K562 (cell line): ENCODE measurements around the gene MYO3B. TPM values are rescaled to one million over a fixed set of nuclear protein-coding genes. Genes with fewer than 3 reads are reported as not detected.

Source experiments
- ATAC-seq: fragments of 200-7000 bp; cut with Tn5 transposase; 3 replicates; pipeline ENCODE4 v1.9.1; 2020; ENCODE audit warnings: moderate library complexity
- BruUV-seq: library from RNA; stranded (reverse); fragments of 400-500 nt; replicated peaks from 2 replicates; lab custom pipeline; 2021; lab: Mats Ljungman, UMichigan
- CTCF ChIA-PET: fragments of 300-600 bp; formaldehyde crosslinking; extraction: SDS; loops from one replicate; lab custom pipeline; 2021; ENCODE audit warnings: low intra/inter-chr PET ratio; lab: Yijun Ruan, JAX
- POLR2A ChIA-PET: fragments of 300-600, 350-650 bp; sonication (Branson Sonifier 250); formaldehyde crosslinking; extraction: SDS; loops from one replicate; lab custom pipeline; 2021; ENCODE audit warnings: antibody characterized with exemption, inconsistent platforms; lab: Yijun Ruan, JAX
- DNase-seq, 4 experiments: peaks; one replicate each; pipeline versions ENCODE4 v3.0.0 to v3.0.0-alpha.2; 2011 to 2018; ENCODE audit warnings: low spot score in 3 of 4, mixed read lengths in 3 of 4; ENCODE audit errors: extremely low read depth in 1 of 4
- FAIRE-seq: peaks from 2 replicates; lab custom pipeline; 2011; peaks lifted over from hg19 to GRCh38; lab: Jason Lieb, UNC
- H2AFZ ChIP-seq: 2 replicates; pipeline ENCODE4 v1.6.0; 2011; ENCODE audit warnings: low read depth, low read length, control low read depth, inconsistent platforms
- H3K27ac ChIP-seq: fragments of 200-600 bp; 3 replicates; pipeline ENCODE4 v1.8.0; 2011; ENCODE audit warnings: low read depth, mild to moderate bottlenecking, control low read depth, inconsistent platforms, low read length, moderate library complexity, mixed read lengths; ENCODE audit errors: extremely low read depth
- H3K27me3 ChIP-seq, 2 experiments: fragments of 300-600 bp in 1 of 2; 2 replicates in 1 of 2; 3 replicates in 1 of 2; pipeline versions ENCODE4 v1.6.0 to v1.8.0; 2011; ENCODE audit warnings: inconsistent platforms in 2 of 2, low read length in 2 of 2, mild to moderate bottlenecking in 1 of 2, mixed read lengths in 1 of 2, moderate library complexity in 1 of 2; ENCODE audit not compliant: control insufficient read depth in 2 of 2, insufficient read depth in 2 of 2
- H3K36me3 ChIP-seq: fragments of 300-600 bp; 3 replicates; pipeline ENCODE4 v1.8.0; 2011; ENCODE audit warnings: mild to moderate bottlenecking, low read length, inconsistent platforms; ENCODE audit not compliant: control insufficient read depth, insufficient read depth
- H3K4me1 ChIP-seq, 2 experiments: fragments of 200-600 bp in 1 of 2; replicated peaks in 1 of 2; 2 replicates in 1 of 2; 3 replicates in 1 of 2; pipeline versions ENCODE4 v1.5.1 to v1.8.0; 2011; ENCODE audit warnings: inconsistent platforms in 2 of 2, low read length in 2 of 2, mild to moderate bottlenecking in 1 of 2, mixed read lengths in 1 of 2, moderate library complexity in 1 of 2; ENCODE audit not compliant: control insufficient read depth in 2 of 2, insufficient read depth in 2 of 2
- H3K4me2 ChIP-seq: 2 replicates; pipeline ENCODE4 v1.6.1; 2011; ENCODE audit warnings: low read length, control low read depth, inconsistent platforms, mixed read lengths; ENCODE audit not compliant: insufficient read depth
- H3K4me3 ChIP-seq: fragments of 200-600 bp; sonication (generic), shearing (Covaris generic); 2 replicates; pipeline ENCODE4 v1.5.1; 2016; ENCODE audit warnings: control low read depth, inconsistent platforms
- H3K79me2 ChIP-seq: fragments of 200-600 bp; 3 replicates; pipeline ENCODE4 v1.8.0; 2011; ENCODE audit warnings: low read length, inconsistent platforms; ENCODE audit not compliant: control insufficient read depth, insufficient read depth
- H3K9ac ChIP-seq, 2 experiments: 2 replicates each; pipeline versions ENCODE4 v1.6.0 to v1.6.1; 2011; ENCODE audit warnings: low read depth in 2 of 2, low read length in 2 of 2, control low read depth in 1 of 2, inconsistent platforms in 1 of 2, mild to moderate bottlenecking in 1 of 2, mixed read lengths in 1 of 2; ENCODE audit not compliant: insufficient read depth in 1 of 2
- H3K9me1 ChIP-seq: one replicate; pipeline ENCODE4 v1.6.0; 2011; ENCODE audit warnings: inconsistent platforms, mild to moderate bottlenecking, low read length, moderate library complexity; ENCODE audit not compliant: control insufficient read depth, insufficient read depth
- H3K9me3 ChIP-seq: replicated peaks from 2 replicates; pipeline ENCODE4 v1.5.1; 2011; ENCODE audit warnings: low read depth, low read length, inconsistent platforms; ENCODE audit not compliant: control insufficient read depth, insufficient read depth
- H4K20me1 ChIP-seq: replicated peaks from 2 replicates; pipeline ENCODE4 v1.6.1; 2011; ENCODE audit warnings: low read length, inconsistent platforms, mixed read lengths; ENCODE audit not compliant: control insufficient read depth, insufficient read depth
- ATF4 ChIP-seq: fragments of 450-650 bp; formaldehyde crosslinking; IDR thresholded peaks from 2 replicates; pipeline ENCODE4 v1.4.0; 2022; ENCODE audit warnings: mild to moderate bottlenecking, moderate library complexity
- ELF1 ChIP-seq: fragments of 200-800 bp; sonication (Bioruptor generic); IDR thresholded peaks from 2 replicates; pipeline ENCODE4 v1.6.1; 2016; ENCODE audit warnings: missing genetic modification characterization, missing compliant biosample characterization
- FOXP1 ChIP-seq: sonication (generic); formaldehyde crosslinking; IDR thresholded peaks from 2 replicates; pipeline ENCODE4 v1.8.0; 2022; ENCODE audit warnings: mild to moderate bottlenecking, missing genetic modification reagents
- HLTF ChIP-seq: fragments of 450-650 bp; IDR thresholded peaks from 2 replicates; pipeline ENCODE4 v1.6.1; 2016
- HNRNPLL ChIP-seq: fragments of 200-400 bp; formaldehyde crosslinking; IDR thresholded peaks from 2 replicates; pipeline ENCODE4 v1.6.1; 2017; ENCODE audit warnings: low read length, low read depth, mild to moderate bottlenecking; ENCODE audit not compliant: poor library complexity, severe bottlenecking
- LCOR ChIP-seq: sonication (generic); formaldehyde crosslinking; IDR thresholded peaks from 2 replicates; pipeline ENCODE4 v1.8.0; 2022; ENCODE audit warnings: mild to moderate bottlenecking, missing genetic modification reagents
- NFE2L1 ChIP-seq: fragments of 450-650 bp; IDR thresholded peaks from 2 replicates; pipeline ENCODE4 v1.6.1; 2016; ENCODE audit warnings: missing genetic modification characterization, low read depth, mild to moderate bottlenecking, missing compliant biosample characterization, moderate library complexity, borderline replicate concordance
- NUFIP1 ChIP-seq: fragments of 450-650 bp; IDR thresholded peaks from 2 replicates; pipeline ENCODE4 v1.6.1; 2018; ENCODE audit not compliant: partially characterized antibody
- PCBP1 ChIP-seq: fragments of 200-400 bp; formaldehyde crosslinking; IDR thresholded peaks from 2 replicates; pipeline ENCODE4 v1.6.1; 2018; ENCODE audit warnings: mild to moderate bottlenecking, low read depth, low read length; ENCODE audit not compliant: poor library complexity, severe bottlenecking
- PHF20 ChIP-seq: fragments of 450-650 bp; IDR thresholded peaks from 2 replicates; pipeline ENCODE4 v1.6.1; 2018; ENCODE audit not compliant: partially characterized antibody
- RBM15 ChIP-seq: fragments of 200-400 bp; formaldehyde crosslinking; IDR thresholded peaks from 2 replicates; pipeline ENCODE4 v1.6.1; 2018; ENCODE audit warnings: mild to moderate bottlenecking, low read length, moderate library complexity; ENCODE audit not compliant: insufficient read depth
- TRIM24 ChIP-seq, 2 experiments: fragments of 450-650 bp; IDR thresholded peaks; 2 replicates each; pipeline ENCODE4 v1.6.1; 2016
- U2AF2 ChIP-seq: fragments of 200-400 bp; formaldehyde crosslinking; optimal IDR thresholded peaks from 2 replicates; pipeline ENCODE3; 2017; ENCODE audit warnings: low read depth, mild to moderate bottlenecking, low read length
- ZBTB5 ChIP-seq: fragments of 450-650 bp; IDR thresholded peaks from 2 replicates; pipeline ENCODE4 v1.6.1; 2017; ENCODE audit warnings: antibody characterized with exemption
- ZBTB8A ChIP-seq: fragments of 450-650 bp; IDR thresholded peaks from 2 replicates; pipeline ENCODE4 v1.6.1; 2018; ENCODE audit warnings: mild to moderate bottlenecking, moderate library complexity; ENCODE audit not compliant: partially characterized antibody
- WGBS: fragments of 100-300 bp; shearing (Covaris generic); methylation state at CpG from one replicate; pipeline ENCODE4 v1.1.6; 2016; ENCODE audit warnings: low coverage, mixed read lengths; ENCODE audit not compliant: insufficient coverage; ENCODE audit errors: missing lambda C conversion rate; 5-methylcytosine and 5-hydroxymethylcytosine counted together
- in situ Hi-C: fragments of 300-500 bp; cut with MboI; formaldehyde crosslinking; loops from 4 replicates; pipeline ENCODE4 v1.15.0; 2018; ENCODE audit warnings: inconsistent platforms, mixed read lengths
- intact Hi-C: fragments of 100-400 bp; cut with micrococcal nuclease; formaldehyde crosslinking; loops from 2 replicates; pipeline ENCODE4 v1.14.2; 2022
- polyA plus RNA-seq, 8 experiments: library from polyadenylated mRNA; depleted of rRNA in 4 of 8; stranded (reverse) in 5 of 8; unstranded in 3 of 8; fragments of >200 nt; fragmentation: Nextera tagmentation in 2 of 8; fragmentation: Illumina TruSeq in 1 of 8; extraction: Ambion mirVana in 2 of 8; extraction: Trizol in 1 of 8; gene quantifications; 2 replicates each; pipeline versions ENCODE4 v1.2.1 to v1.2.3, GENCODE V29; 2011 to 2014; ENCODE audit warnings: inconsistent platforms in 1 of 8, missing spikeins in 1 of 8
- total RNA-seq, 7 experiments: library from RNA; depleted of rRNA in 6 of 7; stranded (reverse); fragments of >200 nt in 6 of 7; fragmentation: Illumina TruSeq in 2 of 7; extraction: Trizol in 2 of 7; gene quantifications; 2 replicates each; pipeline versions ENCODE4 v1.2.1 to v1.2.3, GENCODE V29; 2011 to 2021; ENCODE audit warnings: low replicate concordance in 1 of 7
- TF ChIP-seq, protein P1 (sequence below): fragments of 250-450 bp; sonication (Bioruptor Pico); IDR thresholded peaks from 2 replicates; pipeline ENCODE4 v1.9.0; 2021; ENCODE audit warnings: mild to moderate bottlenecking, inconsistent platforms

MYO3B gene
- total and polyA plus RNA-seq, 9 of the 15 experiments (the other 6 are each of a cell fraction or from before 2014, with no cell fraction given) = 2.7 to 6.5 (median 3.6) TPM

- TF ChIP-seq, protein P1, sequence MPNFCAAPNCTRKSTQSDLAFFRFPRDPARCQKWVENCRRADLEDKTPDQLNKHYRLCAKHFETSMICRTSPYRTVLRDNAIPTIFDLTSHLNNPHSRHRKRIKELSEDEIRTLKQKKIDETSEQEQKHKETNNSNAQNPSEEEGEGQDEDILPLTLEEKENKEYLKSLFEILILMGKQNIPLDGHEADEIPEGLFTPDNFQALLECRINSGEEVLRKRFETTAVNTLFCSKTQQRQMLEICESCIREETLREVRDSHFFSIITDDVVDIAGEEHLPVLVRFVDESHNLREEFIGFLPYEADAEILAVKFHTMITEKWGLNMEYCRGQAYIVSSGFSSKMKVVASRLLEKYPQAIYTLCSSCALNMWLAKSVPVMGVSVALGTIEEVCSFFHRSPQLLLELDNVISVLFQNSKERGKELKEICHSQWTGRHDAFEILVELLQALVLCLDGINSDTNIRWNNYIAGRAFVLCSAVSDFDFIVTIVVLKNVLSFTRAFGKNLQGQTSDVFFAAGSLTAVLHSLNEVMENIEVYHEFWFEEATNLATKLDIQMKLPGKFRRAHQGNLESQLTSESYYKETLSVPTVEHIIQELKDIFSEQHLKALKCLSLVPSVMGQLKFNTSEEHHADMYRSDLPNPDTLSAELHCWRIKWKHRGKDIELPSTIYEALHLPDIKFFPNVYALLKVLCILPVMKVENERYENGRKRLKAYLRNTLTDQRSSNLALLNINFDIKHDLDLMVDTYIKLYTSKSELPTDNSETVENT = no peak
- TF ChIP-seq RBM15 (no peak), PCBP1 (no peak), FOXP1 (CRISPR knock-in tag) (no peak)
- TF ChIP-seq, all 486 proteins: peak for 6
Measured at GRCh38 chr2:170679607-170680079, 501.7 kb downstream of the MYO3B start (continued).

GRCh38 chr2:170680172-170680941, 502.4 kb downstream of the MYO3B start:
- Histone ChIP-seq H3K27me3 (no peaks in the 10 kb centered on the region), H2AFZ (peak overlapping the region; percentile 94; the same call in 1 of the 2 replicates), H3K9ac (no peak overlapping the region), H3K9me1 (no peaks in the 10 kb centered on the region), H3K4me3 (no peak overlapping the region), H3K4me1 (peaks cover 0 to 7% of the 10 kb centered on the region in 2 experiments; a peak in 3 of 5 replicates), H3K4me2 (no peak overlapping the region), H3K36me3 (no peaks in the 10 kb centered on the region), H3K27ac (no peak overlapping the region), H4K20me1 (no peaks in the 10 kb centered on the region), H3K79me2 (no peaks in the 10 kb centered on the region), H3K9me3 (no peaks in the 10 kb centered on the region)
- CTCF ChIA-PET = no interaction called here
- in situ Hi-C loops (no loop called here), intact Hi-C loops (no loop called here)
- no peak for ATAC-seq
- DNase-seq = no peak
- no TSS peak for BruUV-seq
- no peak for FAIRE-seq
- POLR2A ChIA-PET = interaction anchor here (1.0 to 3.0 kb wide), 8 partner anchors 9 to 83 kb away, joined by 3 to 13 read pairs (median 4); no protein-coding TSS in a partner anchor
- WGBS = 26% methylated on average over 2 of the region's 2 CpGs
- TF ChIP-seq ATF4 (CRISPR knock-in tag) (no peak), TRIM24 (IDR thresholded peaks at IDR 0.05) (no peak), PHF20 (no peak), HNRNPLL (no peak), ZBTB8A (no peak), HLTF (no peak), LCOR (CRISPR knock-in tag) (no peak), U2AF2 (no peak), ELF1 (tag) (no peak), ZBTB5 (no peak), NUFIP1 (no peak), NFE2L1 (no peak)
